Activated CD4-positive, alpha-beta T cell treated with anti-CD3 and anti-CD28 coated beads, Interleukin-2, amount 50 U/mL, for 24 hours (primary cell): Measurements from ENCODE around the gene ETV7.

Experiments used
- DNase-seq, 2 donors: peaks; one replicate each; pipeline ENCODE4 v3.0.0-alpha.2; 2020; ENCODE audit warnings: low read depth in 1 of 2, low spot score in 1 of 2

Gene ETV7

GRCh38 chr6:36324715-36325114 lies 62.8 kb downstream of the ETV7 start:
- DNase-seq, result no peak

- DNase-seq, result no peak
Observed at GRCh38 chr6:36324191-36324590, 63.3 kb downstream of the ETV7 start.

- DNase-seq, result no peak
Observed at GRCh38 chr6:36323062-36323461, 64.4 kb downstream of the ETV7 start.

GRCh38 chr6:36322591-36322990 lies 64.9 kb downstream of the ETV7 start:
- no peak for DNase-seq

GRCh38 chr6:36320475-36320874 lies 67.0 kb downstream of the ETV7 start:
- no peak for DNase-seq

- DNase-seq, result no peak
Observed at GRCh38 chr6:36319821-36320220, 67.6 kb downstream of the ETV7 start.

GRCh38 chr6:36319436-36319762 lies 68.1 kb downstream of the ETV7 start:
- DNase-seq, result no peak

GRCh38 chr6:36318690-36319435 lies 68.6 kb downstream of the ETV7 start:
- no peak for DNase-seq

GRCh38 chr6:36317623-36318022 lies 69.8 kb downstream of the ETV7 start:
- no peak for DNase-seq
